CD4-positive, alpha-beta T cell treated with Interleukin-17A for 4 hours (primary cell): ENCODE data around the gene AP1M1.
"Not testable (repeated sequence)": the region's sequence is repeated elsewhere in the genome, so short reads cannot be mapped to it uniquely, and the experiment has no call there.

Source experiments
- DNase-seq: peaks from one replicate; pipeline ENCODE4 v3.0.0-alpha.2; 2020; ENCODE audit warnings: mixed read lengths

Gene AP1M1

GRCh38 chr19:16265205-16265604, 67.5 kb downstream of the AP1M1 start:
- DNase-seq, result no peak

- DNase-seq, result no peak
Measured at GRCh38 chr19:16265890-16266585, 68.3 kb downstream of the AP1M1 start.

- DNase-seq, result peak; percentile 71
Measured at GRCh38 chr19:16266586-16266942, 68.9 kb downstream of the AP1M1 start.

GRCh38 chr19:16268676-16269319, 71.1 kb downstream of the AP1M1 start:
- DNase-seq, result peak; percentile 69

GRCh38 chr19:16272945-16273344, 75.2 kb downstream of the AP1M1 start:
- no peak for DNase-seq

GRCh38 chr19:16274447-16274846, 76.7 kb downstream of the AP1M1 start:
- no peak for DNase-seq

GRCh38 chr19:16280306-16280705, 82.6 kb downstream of the AP1M1 start:
- DNase-seq, result no peak

- no peak for DNase-seq
Measured at GRCh38 chr19:16281743-16282142, 84.0 kb downstream of the AP1M1 start.

- DNase-seq, result peak; percentile 67
Measured at GRCh38 chr19:16283210-16284061, 85.7 kb downstream of the AP1M1 start.

- DNase-seq, result no peak
Measured at GRCh38 chr19:16284505-16284904, 86.8 kb downstream of the AP1M1 start.

- DNase-seq, result not testable (repeated sequence)
Measured at GRCh38 chr19:16285079-16285478, 87.4 kb downstream of the AP1M1 start.

GRCh38 chr19:16285769-16286498, 88.2 kb downstream of the AP1M1 start:
- DNase-seq, result no peak

GRCh38 chr19:16288544-16288943, 90.8 kb downstream of the AP1M1 start:
- DNase-seq, result peak; percentile 29

GRCh38 chr19:16289594-16289993, 91.9 kb downstream of the AP1M1 start:
- DNase-seq, result no peak

GRCh38 chr19:16290692-16291091, 93.0 kb downstream of the AP1M1 start:
- DNase-seq, result no peak

GRCh38 chr19:16293118-16294091, 95.7 kb downstream of the AP1M1 start:
- no peak for DNase-seq

GRCh38 chr19:16295057-16295456, 97.3 kb downstream of the AP1M1 start:
- DNase-seq, result no peak
